ENCODE results near the gene NAALADL2. TPM values are rescaled to one million over a fixed set of nuclear protein-coding genes. Genes with fewer than 3 reads are reported as not detected.

Gene NAALADL2
- total and polyA plus RNA-seq, 2 of the 4 experiments (the other 2 are of a cell fraction), result 3.8 to 19.2 TPM

DNA sequence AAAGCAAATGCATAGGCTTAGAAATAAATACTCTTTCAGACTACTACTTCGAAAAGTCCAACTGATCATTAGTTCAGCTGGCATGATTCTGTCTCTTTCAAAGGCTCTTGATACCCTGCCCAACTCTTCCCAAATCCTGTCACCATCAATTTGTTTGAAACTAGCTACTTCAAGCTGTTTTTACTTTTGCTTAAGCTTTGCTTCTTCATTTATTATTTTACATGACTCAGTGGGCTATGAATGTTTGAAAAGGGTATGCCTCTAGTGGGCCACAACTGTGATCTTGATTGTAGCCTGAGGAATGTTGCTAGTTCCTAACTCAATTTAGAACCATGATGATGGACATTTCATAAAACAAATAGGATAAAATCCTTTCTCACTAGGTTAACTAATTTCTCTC, 340.8 kb downstream of the NAALADL2 start:
- H2BK15ac ChIP-seq (ENCODE audit: low read depth, low read length), result peak overlapping the region; percentile 32; the same call in 2 of the 3 replicates
- H3K27me3 ChIP-seq (ENCODE audit: control insufficient read depth, insufficient read depth, low read length), result no peaks in the 10 kb centered on the region
- H2AFZ ChIP-seq (replicated peaks; ENCODE audit: low read length, poor library complexity), result no peak overlapping the region
- no peak overlapping the region for H3K4me3 ChIP-seq (ENCODE audit: insufficient read depth, low read depth, low read length)
- no TSS peak for BruUV-seq (replicated peaks)
- H3K4me2 ChIP-seq (ENCODE audit: low read depth, low read length), result no peak overlapping the region
- H3K27ac ChIP-seq (ENCODE audit: insufficient read depth, low read length), result no peak overlapping the region
- no peak overlapping the region for H2BK20ac ChIP-seq (ENCODE audit: low read depth, low read length)
- ATAC-seq (ENCODE audit: low read depth), result peak; percentile 67
- no peak overlapping the region for H2AK9ac ChIP-seq (replicated peaks; ENCODE audit: low read depth, low read length, poor library complexity)
- no peak overlapping the region for H2BK120ac ChIP-seq (ENCODE audit: low read depth, low read length)
- no peaks in the 10 kb centered on the region for H3K9me1 ChIP-seq (ENCODE audit: insufficient read depth, low read length)
- H3K56ac ChIP-seq (ENCODE audit: extremely low read depth, insufficient read depth, low read length), result no peak overlapping the region
- H4K91ac ChIP-seq (ENCODE audit: insufficient read depth, low read depth, low read length), result no peak overlapping the region
- H3K4me1 ChIP-seq (ENCODE audit: control insufficient read depth, insufficient read depth, low read length), result peaks cover 2% of the 10 kb centered on the region; the same call in 1 of the 2 replicates
- dilution Hi-C loops (cut with HindIII; ENCODE audit: low sequenced_read_pairs, unreplicated experiment) (no loop called here), intact Hi-C loops (cut with micrococcal nuclease) (no loop called here), in situ Hi-C loops (cut with MboI; ENCODE audit: low sequenced_read_pairs) (no loop called here)
- H3K14ac ChIP-seq (replicated peaks; ENCODE audit: low read depth, low read length), result 0 out of 2 replicates have a peak overlapping the region, but pooled peaks have one; percentile 63
- no peaks in the 10 kb centered on the region for H4K20me1 ChIP-seq (ENCODE audit: insufficient read depth, low read length)
- TF ChIP-seq FOS (IDR thresholded peaks at IDR 0.05; ENCODE audit: low read depth, low read length) (no peak), MAFK (IDR thresholded peaks at IDR 0.05; ENCODE audit: low read depth, low read length) (no peak), SMC3 (IDR thresholded peaks at IDR 0.05; ENCODE audit: low read depth, low read length) (no peak), POLR2A (IDR thresholded peaks at IDR 0.05; ENCODE audit: low read depth, low read length) (no peak), MXI1 (IDR thresholded peaks at IDR 0.05; ENCODE audit: borderline replicate concordance, low read depth, low read length) (no peak), NFE2L2 (IDR thresholded peaks at IDR 0.05; ENCODE audit: low read depth, low read length) (no peak), RFX5 (IDR thresholded peaks at IDR 0.05; ENCODE audit: low read depth, low read length) (no peak), BHLHE40 (IDR thresholded peaks at IDR 0.05; ENCODE audit: low read depth, low read length) (no peak), RCOR1 (IDR thresholded peaks at IDR 0.05; ENCODE audit: insufficient replicate concordance, low read length) (no peak), RAD21 (IDR thresholded peaks at IDR 0.05; ENCODE audit: low read length) (no peak), CHD1 (IDR thresholded peaks at IDR 0.05; ENCODE audit: low read depth, low read length) (no peak), MAZ (IDR thresholded peaks at IDR 0.05; ENCODE audit: borderline replicate concordance, low read depth, low read length) (no peak), CEBPB (IDR thresholded peaks at IDR 0.05; ENCODE audit: low read depth, low read length) (no peak)
- TF ChIP-seq, protein P1, sequence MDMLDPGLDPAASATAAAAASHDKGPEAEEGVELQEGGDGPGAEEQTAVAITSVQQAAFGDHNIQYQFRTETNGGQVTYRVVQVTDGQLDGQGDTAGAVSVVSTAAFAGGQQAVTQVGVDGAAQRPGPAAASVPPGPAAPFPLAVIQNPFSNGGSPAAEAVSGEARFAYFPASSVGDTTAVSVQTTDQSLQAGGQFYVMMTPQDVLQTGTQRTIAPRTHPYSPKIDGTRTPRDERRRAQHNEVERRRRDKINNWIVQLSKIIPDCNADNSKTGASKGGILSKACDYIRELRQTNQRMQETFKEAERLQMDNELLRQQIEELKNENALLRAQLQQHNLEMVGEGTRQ (IDR thresholded peaks at IDR 0.05; ENCODE audit: low read depth, low read length), result no peak
- TF ChIP-seq, protein P2, sequence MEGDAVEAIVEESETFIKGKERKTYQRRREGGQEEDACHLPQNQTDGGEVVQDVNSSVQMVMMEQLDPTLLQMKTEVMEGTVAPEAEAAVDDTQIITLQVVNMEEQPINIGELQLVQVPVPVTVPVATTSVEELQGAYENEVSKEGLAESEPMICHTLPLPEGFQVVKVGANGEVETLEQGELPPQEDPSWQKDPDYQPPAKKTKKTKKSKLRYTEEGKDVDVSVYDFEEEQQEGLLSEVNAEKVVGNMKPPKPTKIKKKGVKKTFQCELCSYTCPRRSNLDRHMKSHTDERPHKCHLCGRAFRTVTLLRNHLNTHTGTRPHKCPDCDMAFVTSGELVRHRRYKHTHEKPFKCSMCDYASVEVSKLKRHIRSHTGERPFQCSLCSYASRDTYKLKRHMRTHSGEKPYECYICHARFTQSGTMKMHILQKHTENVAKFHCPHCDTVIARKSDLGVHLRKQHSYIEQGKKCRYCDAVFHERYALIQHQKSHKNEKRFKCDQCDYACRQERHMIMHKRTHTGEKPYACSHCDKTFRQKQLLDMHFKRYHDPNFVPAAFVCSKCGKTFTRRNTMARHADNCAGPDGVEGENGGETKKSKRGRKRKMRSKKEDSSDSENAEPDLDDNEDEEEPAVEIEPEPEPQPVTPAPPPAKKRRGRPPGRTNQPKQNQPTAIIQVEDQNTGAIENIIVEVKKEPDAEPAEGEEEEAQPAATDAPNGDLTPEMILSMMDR (conservative IDR thresholded peaks at IDR 0.05; ENCODE audit: low read depth, low read length), result no peak
- TF ChIP-seq, protein P3, sequence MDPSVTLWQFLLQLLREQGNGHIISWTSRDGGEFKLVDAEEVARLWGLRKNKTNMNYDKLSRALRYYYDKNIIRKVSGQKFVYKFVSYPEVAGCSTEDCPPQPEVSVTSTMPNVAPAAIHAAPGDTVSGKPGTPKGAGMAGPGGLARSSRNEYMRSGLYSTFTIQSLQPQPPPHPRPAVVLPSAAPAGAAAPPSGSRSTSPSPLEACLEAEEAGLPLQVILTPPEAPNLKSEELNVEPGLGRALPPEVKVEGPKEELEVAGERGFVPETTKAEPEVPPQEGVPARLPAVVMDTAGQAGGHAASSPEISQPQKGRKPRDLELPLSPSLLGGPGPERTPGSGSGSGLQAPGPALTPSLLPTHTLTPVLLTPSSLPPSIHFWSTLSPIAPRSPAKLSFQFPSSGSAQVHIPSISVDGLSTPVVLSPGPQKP (IDR thresholded peaks at IDR 0.05; ENCODE audit: borderline replicate concordance, low read depth, low read length), result no peak
- H3K23ac ChIP-seq (ENCODE audit: low read depth, low read length), result no peak overlapping the region
- no peaks in the 10 kb centered on the region for H3K9me3 ChIP-seq (ENCODE audit: control insufficient read depth, insufficient read depth, low read length)
- peak overlapping the region; percentile 36 for H2BK5ac ChIP-seq (ENCODE audit: low read depth, low read length, poor library complexity, severe bottlenecking)
- WGBS, 2 experiments (ENCODE audit: extremely low coverage in 2 of 2, insufficient read length in 1 of 2), result 100% methylated on average over 1 of the region's 1 CpG; no CpG with 5 or more reads in 1 of the 2 experiments
- peak; percentile 45 for DNase-seq
- ChIA-PET CTCF (no interaction called here), POLR2A (ENCODE audit: unreplicated experiment) (no interaction called here)
- no peak overlapping the region for H4K5ac ChIP-seq (ENCODE audit: low read depth, low read length)
- H3K4ac ChIP-seq (ENCODE audit: low read depth, low read length), result no peak overlapping the region
- H3K18ac ChIP-seq (ENCODE audit: low read depth, low read length), result peak overlapping the region; percentile 64
- no peak overlapping the region for H2AK5ac ChIP-seq (ENCODE audit: low read depth, low read length)
- 0 out of 4 replicates have a peak overlapping the region, but pooled peaks of 1 of the 2 experiments have one; percentile 37 for H4K8ac ChIP-seq (ENCODE audit: low read depth in 2 of 2, low read length in 2 of 2)
- H3K79me1 ChIP-seq (ENCODE audit: low read depth in 1 of 2, low read length in 2 of 2), result no peaks in the 10 kb centered on the region
- H3K36me3 ChIP-seq (ENCODE audit: control insufficient read depth, insufficient read depth, low read length), result no peaks in the 10 kb centered on the region
- H3K9ac ChIP-seq (ENCODE audit: low read depth, low read length), result no peak overlapping the region

All from IMR-90 (cell line).